Trophoblast cell (in vitro differentiated cells and primary cell): Measurements from ENCODE around the gene MORN4.

Experiments
- DNase-seq, 2 donors: peaks; one replicate each; pipeline ENCODE4 v3.0.0-alpha.2; 2016
- H2AFZ ChIP-seq: 2 replicates; pipeline ENCODE4 v1.6.1; 2013; ENCODE audit warnings: low read length, moderate library complexity, mild to moderate bottlenecking; ENCODE audit not compliant: insufficient read depth, poor library complexity
- H2AK5ac ChIP-seq: 2 replicates; pipeline ENCODE4 v1.6.1; 2013; ENCODE audit warnings: mild to moderate bottlenecking, low read length
- H2BK120ac ChIP-seq: 2 replicates; pipeline ENCODE4 v1.6.1; 2013; ENCODE audit warnings: low read length, mild to moderate bottlenecking, moderate library complexity; ENCODE audit not compliant: insufficient read depth, poor library complexity
- H2BK12ac ChIP-seq: 2 replicates; pipeline ENCODE4 v1.6.1; 2013; ENCODE audit warnings: mild to moderate bottlenecking, low read length, moderate library complexity
- H2BK5ac ChIP-seq: 2 replicates; pipeline ENCODE4 v1.6.1; 2013; ENCODE audit warnings: low read length, low read depth, moderate library complexity, mild to moderate bottlenecking; ENCODE audit not compliant: poor library complexity
- H3K14ac ChIP-seq: 2 replicates; pipeline ENCODE4 v1.6.1; 2013; ENCODE audit warnings: mild to moderate bottlenecking, low read length
- H3K18ac ChIP-seq: 2 replicates; pipeline ENCODE4 v1.6.1; 2013; ENCODE audit warnings: mild to moderate bottlenecking, low read length
- H3K23ac ChIP-seq: 2 replicates; pipeline ENCODE4 v1.6.1; 2013; ENCODE audit warnings: low read length
- H3K27ac ChIP-seq: 2 replicates; pipeline ENCODE4 v1.5.1; 2013; ENCODE audit warnings: low read depth, mild to moderate bottlenecking, inconsistent platforms, low read length, moderate library complexity
- H3K27me3 ChIP-seq: 2 replicates; pipeline ENCODE4 v1.6.1; 2013; ENCODE audit warnings: inconsistent platforms, mild to moderate bottlenecking, low read length, moderate library complexity; ENCODE audit not compliant: insufficient read depth
- H3K36me3 ChIP-seq, 2 experiments: 1 replicate in 1 of 2; 2 replicates in 1 of 2; pipeline ENCODE4 v1.6.1; 2013; ENCODE audit warnings: low read length in 2 of 2, mild to moderate bottlenecking in 2 of 2, moderate library complexity in 1 of 2; ENCODE audit not compliant: insufficient read depth in 2 of 2, control insufficient read depth in 1 of 2
- H3K4ac ChIP-seq: 2 replicates; pipeline ENCODE4 v1.6.1; 2013; ENCODE audit warnings: low read depth, mild to moderate bottlenecking, low read length, moderate library complexity
- H3K4me1 ChIP-seq, 2 experiments: 1 replicate in 1 of 2; 2 replicates in 1 of 2; pipeline ENCODE4 v1.6.1; 2013; ENCODE audit warnings: low read length in 2 of 2, mild to moderate bottlenecking in 2 of 2, moderate library complexity in 1 of 2; ENCODE audit not compliant: insufficient read depth in 2 of 2, control insufficient read depth in 1 of 2
- H3K4me2 ChIP-seq: 2 replicates; pipeline ENCODE4 v1.6.1; 2013; ENCODE audit warnings: inconsistent platforms, mild to moderate bottlenecking, low read length, moderate library complexity
- H3K4me3 ChIP-seq: 2 replicates; pipeline ENCODE4 v1.5.1; 2013; ENCODE audit warnings: mild to moderate bottlenecking, low read depth, low read length, inconsistent platforms
- H3K79me1 ChIP-seq: one replicate; pipeline ENCODE4 v1.6.1; 2013; ENCODE audit warnings: low read length
- H3K79me2 ChIP-seq: 2 replicates; pipeline ENCODE4 v1.6.1; 2013; ENCODE audit warnings: low read length, mild to moderate bottlenecking; ENCODE audit not compliant: control insufficient read depth, insufficient read depth, poor library complexity
- H3K9ac ChIP-seq: 2 replicates; pipeline ENCODE4 v1.6.1; 2013; ENCODE audit warnings: mild to moderate bottlenecking, low read length
- H3K9me3 ChIP-seq: 2 replicates; pipeline ENCODE4 v1.6.1; 2013; ENCODE audit warnings: low read depth, mild to moderate bottlenecking, control low read depth, inconsistent platforms, low read length; ENCODE audit not compliant: insufficient read depth
- H4K12ac ChIP-seq: 2 replicates; pipeline ENCODE4 v1.6.1; 2013; ENCODE audit warnings: low read depth, mild to moderate bottlenecking, low read length, moderate library complexity
- H4K8ac ChIP-seq: 2 replicates; pipeline ENCODE4 v1.6.1; 2013; ENCODE audit warnings: low read depth, mild to moderate bottlenecking, low read length, moderate library complexity
- H4K91ac ChIP-seq: one replicate; pipeline ENCODE4 v1.6.1; 2013; ENCODE audit warnings: low read depth, mild to moderate bottlenecking, low read length, moderate library complexity
- WGBS: extraction: QIAGEN DNeasy Blood & Tissue Kit; methylation state at CpG from one replicate; pipeline ENCODE4 v1.1.7; 2013; ENCODE audit warnings: missing lambda C conversion rate; ENCODE audit not compliant: insufficient read length, insufficient coverage; ENCODE audit errors: extremely low coverage; 5-methylcytosine and 5-hydroxymethylcytosine counted together

Gene MORN4

DNA sequence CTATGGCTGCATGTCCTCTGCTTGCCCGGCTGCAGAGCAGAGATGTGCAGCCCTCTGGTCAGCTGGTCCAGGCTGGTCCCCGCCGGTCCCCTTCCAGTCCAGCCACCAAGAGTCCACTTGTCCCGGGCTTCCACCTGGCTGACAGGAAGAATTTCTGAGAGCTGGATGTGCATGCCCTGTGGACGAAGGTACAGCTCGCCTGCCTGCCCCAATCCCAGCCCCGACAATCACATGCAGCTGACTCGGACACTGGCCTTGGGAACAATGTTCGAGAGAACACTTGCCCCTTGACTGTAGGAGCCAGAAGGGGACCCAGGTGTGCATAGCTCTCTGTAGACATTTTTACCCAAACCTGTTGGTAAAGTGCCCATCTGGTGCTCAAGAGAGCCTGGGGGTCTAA lies 41.9 kb upstream of the MORN4 start:
- H3K79me1 ChIP-seq: no peaks in the 10 kb centered on the region
- no peak overlapping the region for H3K18ac ChIP-seq
- H2BK5ac ChIP-seq: no peak overlapping the region
- no peak overlapping the region for H4K8ac ChIP-seq
- DNase-seq: no peak
- H2BK12ac ChIP-seq: no peak overlapping the region
- H3K79me2 ChIP-seq: peaks cover 2% of the 10 kb centered on the region
- no peak overlapping the region for H2AFZ ChIP-seq
- H3K14ac ChIP-seq: no peak overlapping the region
- no peak overlapping the region for H3K4me2 ChIP-seq
- no peak overlapping the region for H3K27ac ChIP-seq
- H2BK120ac ChIP-seq: no peak overlapping the region
- H3K9ac ChIP-seq: no peak overlapping the region
- no peak overlapping the region for H3K23ac ChIP-seq
- no peaks in the 10 kb centered on the region for H3K27me3 ChIP-seq
- peaks cover 36 to 44% of the 10 kb centered on the region in 2 experiments for H3K36me3 ChIP-seq
- no peak overlapping the region for H2AK5ac ChIP-seq
- H4K12ac ChIP-seq: no peak overlapping the region
- no CpG with 5 or more reads among the region's 9 CpGs for WGBS
- H4K91ac ChIP-seq: no peak overlapping the region
- H3K4me3 ChIP-seq: no peak overlapping the region
- H3K4ac ChIP-seq: no peak overlapping the region
- no peaks in the 10 kb centered on the region for H3K9me3 ChIP-seq
- H3K4me1 ChIP-seq: no peaks in the 10 kb centered on the region

DNA sequence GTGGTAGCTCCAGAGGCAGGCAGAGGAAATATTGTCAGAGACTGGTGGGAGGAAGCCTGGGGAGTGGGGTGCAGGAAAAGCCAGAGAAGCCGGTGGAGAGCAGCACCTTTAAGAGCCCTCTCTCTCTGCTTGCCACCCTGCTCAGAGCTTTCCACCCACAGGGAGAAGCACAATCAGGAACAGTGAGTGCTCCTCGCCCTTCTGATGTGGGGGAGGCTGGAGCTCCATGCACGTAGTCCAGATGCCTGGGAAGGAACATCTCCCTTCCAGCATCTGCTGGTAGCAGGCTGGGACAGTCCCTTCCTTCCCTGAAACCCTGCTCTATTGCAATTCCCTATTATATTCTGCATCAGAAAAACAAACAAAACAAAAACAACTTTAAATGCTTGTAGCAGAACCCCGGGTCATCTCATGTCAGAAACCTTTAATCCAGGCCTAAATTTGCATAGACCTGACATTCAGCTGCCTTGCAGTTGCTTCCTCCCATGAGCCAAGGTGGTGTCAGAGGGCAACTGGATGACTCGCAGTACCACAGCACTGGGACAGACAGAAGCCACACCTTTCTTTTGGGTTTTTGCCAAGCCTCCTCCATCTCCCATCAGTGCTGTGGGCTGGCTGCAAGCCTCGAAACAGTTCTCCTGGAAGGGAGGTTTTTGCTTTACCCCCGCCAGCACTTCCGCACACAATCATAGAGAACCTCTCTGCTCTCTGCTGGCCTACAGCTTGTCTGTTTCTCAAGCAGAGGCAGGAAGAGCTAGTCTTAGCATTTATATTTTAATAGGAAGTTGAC lies 40.6 kb upstream of the MORN4 start:
- no peak for DNase-seq
- Histone ChIP-seq H3K27ac (no peak overlapping the region), H3K4ac (no peak overlapping the region), H4K12ac (no peak overlapping the region), H3K9me3 (no peaks in the 10 kb centered on the region), H3K23ac (no peak overlapping the region), H2AFZ (no peak overlapping the region), H2BK12ac (no peak overlapping the region), H3K18ac (no peak overlapping the region), H3K36me3 (peaks cover 33 to 38% of the 10 kb centered on the region in 2 experiments), H3K79me2 (no peaks in the 10 kb centered on the region), H3K4me2 (no peak overlapping the region), H3K4me1 (peaks cover 0 to 4% of the 10 kb centered on the region in 2 experiments), H2BK120ac (no peak overlapping the region), H4K91ac (no peak overlapping the region), H3K79me1 (no peaks in the 10 kb centered on the region), H4K8ac (no peak overlapping the region), H3K4me3 (no peak overlapping the region), H2BK5ac (no peak overlapping the region), H3K27me3 (no peaks in the 10 kb centered on the region), H3K9ac (no peak overlapping the region), H3K14ac (no peak overlapping the region), H2AK5ac (no peak overlapping the region)
- no CpG with 5 or more reads among the region's 8 CpGs for WGBS

DNA sequence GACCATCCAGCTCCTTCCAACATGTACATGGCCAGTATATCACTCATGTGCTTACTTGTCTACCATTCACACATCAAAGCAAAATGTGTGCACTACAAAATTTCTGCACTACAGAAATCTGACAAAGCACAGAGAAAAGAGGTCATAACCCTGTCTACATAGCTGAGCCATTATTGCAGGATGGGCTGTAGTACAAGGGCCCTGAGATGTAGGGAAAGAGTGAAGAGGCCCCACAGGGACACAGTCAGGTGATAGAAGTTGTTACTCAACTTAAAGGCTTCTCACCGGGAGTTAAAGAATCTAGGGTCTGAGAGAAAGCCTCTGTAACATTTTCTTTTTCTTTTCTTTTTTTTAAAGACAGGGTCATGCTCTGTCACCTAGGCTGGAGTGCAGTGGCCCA lies 36.3 kb upstream of the MORN4 start:
- Histone ChIP-seq H3K14ac (no peak overlapping the region), H3K23ac (no peak overlapping the region), H3K79me1 (no peaks in the 10 kb centered on the region), H3K27me3 (no peaks in the 10 kb centered on the region), H3K36me3 (peaks cover 23 to 32% of the 10 kb centered on the region in 2 experiments), H2BK120ac (no peak overlapping the region), H3K4me3 (no peak overlapping the region), H4K91ac (no peak overlapping the region), H2AFZ (no peak overlapping the region), H2BK5ac (no peak overlapping the region), H3K79me2 (no peaks in the 10 kb centered on the region), H4K12ac (no peak overlapping the region), H3K9me3 (no peaks in the 10 kb centered on the region), H3K4me1 (peaks cover 0 to 7% of the 10 kb centered on the region in 2 experiments), H3K18ac (no peak overlapping the region), H4K8ac (no peak overlapping the region), H3K4me2 (no peak overlapping the region), H3K27ac (no peak overlapping the region), H3K4ac (no peak overlapping the region), H3K9ac (no peak overlapping the region), H2BK12ac (no peak overlapping the region), H2AK5ac (no peak overlapping the region)
- no CpG with 5 or more reads among the region's 1 CpG for WGBS
- no peak for DNase-seq

DNA sequence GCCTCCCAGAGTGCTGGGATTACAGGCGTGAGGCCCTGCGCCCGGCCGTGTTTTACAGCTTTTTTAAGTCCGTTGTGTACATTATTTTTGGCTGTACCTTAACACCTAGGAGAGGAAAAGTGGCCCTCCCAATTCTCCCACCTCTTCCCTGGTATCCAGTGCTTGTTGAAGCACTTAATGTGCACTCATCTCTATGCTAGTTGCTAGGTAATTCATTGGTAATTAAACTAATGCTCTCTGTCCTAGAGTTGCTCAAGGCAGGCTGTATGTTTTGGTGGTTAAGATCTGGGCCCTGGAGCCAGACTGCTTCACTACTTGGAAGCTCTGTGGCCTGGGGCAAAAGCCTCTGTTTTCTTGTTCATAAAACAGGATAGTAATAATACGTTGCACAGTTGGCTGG lies 34.2 kb upstream of the MORN4 start:
- Histone ChIP-seq H3K4me2 (no peak overlapping the region), H3K9ac (no peak overlapping the region), H2BK120ac (no peak overlapping the region), H3K18ac (no peak overlapping the region), H2AFZ (no peak overlapping the region), H3K9me3 (no peaks in the 10 kb centered on the region), H2BK12ac (no peak overlapping the region), H4K12ac (no peak overlapping the region), H3K27ac (no peak overlapping the region), H3K36me3 (peaks cover 15 to 26% of the 10 kb centered on the region in 2 experiments), H3K23ac (no peak overlapping the region), H3K14ac (no peak overlapping the region), H3K4me1 (peaks cover 0 to 7% of the 10 kb centered on the region in 2 experiments), H3K27me3 (no peaks in the 10 kb centered on the region), H2BK5ac (no peak overlapping the region), H3K79me2 (no peaks in the 10 kb centered on the region), H2AK5ac (no peak overlapping the region), H4K91ac (no peak overlapping the region), H3K79me1 (no peaks in the 10 kb centered on the region), H3K4ac (no peak overlapping the region), H3K4me3 (no peak overlapping the region), H4K8ac (no peak overlapping the region)
- no CpG with 5 or more reads among the region's 6 CpGs for WGBS
- no peak for DNase-seq
